H1 (cell line): ENCODE data around the gene CAMKK2. TPM values are rescaled to one million over a fixed set of nuclear protein-coding genes. Genes with fewer than 3 reads are reported as not detected.

Source experiments
- ASH2L ChIP-seq: fragments of 200-600, 300-600 bp; sonication (generic); IDR thresholded peaks from one replicate; pipeline ENCODE4 v1.7.1; 2017; ENCODE audit warnings: low read length
- CHD7 ChIP-seq: fragments of 300-600 bp; sonication (generic); IDR thresholded peaks from 2 replicates; pipeline ENCODE4 v1.7.1; 2012; ENCODE audit warnings: low read length, moderate library complexity, mild to moderate bottlenecking, inconsistent platforms; ENCODE audit not compliant: insufficient replicate concordance
- CTBP2 ChIP-seq: IDR thresholded peaks from 2 replicates; pipeline ENCODE4 v1.7.0; 2011; ENCODE audit warnings: borderline replicate concordance, mild to moderate bottlenecking, moderate library complexity, mixed read lengths, low read length; ENCODE audit not compliant: insufficient read depth, insufficient read length
- TBP ChIP-seq: IDR thresholded peaks from 2 replicates; pipeline ENCODE4 v1.6.1; 2011; ENCODE audit warnings: low read depth, low read length, improper control_type of control experiment
- polyA plus RNA-seq, 7 experiments: library from polyadenylated mRNA; depleted of rRNA in 3 of 7; stranded (reverse) in 5 of 7; unstranded in 2 of 7; fragments of >200 nt in 5 of 7; fragments of 200-250 nt in 2 of 7; gene quantifications; 1 replicate in 5 of 7; 2 replicates in 1 of 7; 4 replicates in 1 of 7; pipeline versions ENCODE4 v1.2.1 to v1.2.3, GENCODE V29; 2011 to 2013; ENCODE audit warnings: missing spikeins in 2 of 7, mixed read lengths in 2 of 7
- total RNA-seq: library from RNA; stranded (reverse); fragmentation: NEBNext Ultra II Directional; extraction: Animal tissue kit (Norgen Biotek cat#: 25700); gene quantifications from 2 replicates; pipeline ENCODE4 v1.2.1, GENCODE V29; 2021
- TF ChIP-seq, protein P1 (sequence below), 3 experiments: IDR thresholded peaks; 1 replicate in 2 of 3; 2 replicates in 1 of 3; pipeline versions ENCODE4 v1.5.1 to v1.6.1; 2011; ENCODE audit warnings: low read length in 3 of 3, mild to moderate bottlenecking in 3 of 3, inconsistent platforms in 2 of 3, low read depth in 1 of 3, moderate library complexity in 1 of 3; ENCODE audit not compliant: insufficient read depth in 1 of 3; ENCODE audit errors: control extremely low read depth in 1 of 3

The CAMKK2 gene
- total and polyA plus RNA-seq, 2 of the 8 experiments (the other 6 are each of a cell fraction or from before 2014, with no cell fraction given): 29.6 to 30.6 TPM

DNA sequence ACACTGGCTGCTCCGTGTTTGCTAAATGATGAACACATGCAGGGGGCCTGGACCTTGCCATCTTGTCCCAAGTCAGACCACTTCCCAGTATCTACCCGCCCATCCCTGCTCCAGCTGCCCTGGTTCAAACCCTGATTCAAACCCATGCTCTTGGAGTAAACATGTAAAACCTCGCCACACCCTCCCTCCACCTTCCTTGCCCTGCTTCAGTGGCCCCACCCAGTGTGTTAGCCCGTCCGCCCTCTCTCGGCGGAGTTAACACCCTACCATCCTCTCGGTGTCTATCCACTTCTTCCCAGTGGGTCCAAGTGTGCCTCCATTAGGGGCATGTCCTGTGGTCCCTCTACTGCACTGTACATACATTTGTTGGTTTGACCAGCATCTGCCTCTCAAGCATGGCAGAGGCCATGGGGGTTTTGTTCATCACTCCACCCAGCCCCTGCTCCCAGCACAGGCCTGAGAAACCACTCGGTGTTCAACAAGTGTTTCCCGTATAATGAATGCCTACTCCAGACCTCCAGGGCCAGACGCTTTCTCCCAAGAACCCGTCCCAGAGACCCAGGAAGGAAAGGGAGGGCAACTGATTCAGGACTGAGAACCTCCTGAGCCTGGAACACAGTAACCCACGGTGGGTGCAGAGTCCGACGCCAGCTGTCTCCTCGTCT is 49.5 kb downstream of the CAMKK2 start (continued):
- TF ChIP-seq TBP (no peak), ASH2L (no peak), CTBP2 (no peak), CHD7 (no peak)
- TF ChIP-seq, protein P1, sequence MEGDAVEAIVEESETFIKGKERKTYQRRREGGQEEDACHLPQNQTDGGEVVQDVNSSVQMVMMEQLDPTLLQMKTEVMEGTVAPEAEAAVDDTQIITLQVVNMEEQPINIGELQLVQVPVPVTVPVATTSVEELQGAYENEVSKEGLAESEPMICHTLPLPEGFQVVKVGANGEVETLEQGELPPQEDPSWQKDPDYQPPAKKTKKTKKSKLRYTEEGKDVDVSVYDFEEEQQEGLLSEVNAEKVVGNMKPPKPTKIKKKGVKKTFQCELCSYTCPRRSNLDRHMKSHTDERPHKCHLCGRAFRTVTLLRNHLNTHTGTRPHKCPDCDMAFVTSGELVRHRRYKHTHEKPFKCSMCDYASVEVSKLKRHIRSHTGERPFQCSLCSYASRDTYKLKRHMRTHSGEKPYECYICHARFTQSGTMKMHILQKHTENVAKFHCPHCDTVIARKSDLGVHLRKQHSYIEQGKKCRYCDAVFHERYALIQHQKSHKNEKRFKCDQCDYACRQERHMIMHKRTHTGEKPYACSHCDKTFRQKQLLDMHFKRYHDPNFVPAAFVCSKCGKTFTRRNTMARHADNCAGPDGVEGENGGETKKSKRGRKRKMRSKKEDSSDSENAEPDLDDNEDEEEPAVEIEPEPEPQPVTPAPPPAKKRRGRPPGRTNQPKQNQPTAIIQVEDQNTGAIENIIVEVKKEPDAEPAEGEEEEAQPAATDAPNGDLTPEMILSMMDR (IDR thresholded peaks at IDR 0.05; ENCODE audit: control extremely low read depth in 1 of 3, insufficient read depth in 1 of 3, low read depth in 1 of 3, low read length in 3 of 3): no peak
